SK-N-SH treated with all-trans-retinoic acid at 6 μM for 48 hours (cell line): Measurements from ENCODE around the gene BRPF1.

Experiments used
- ATAC-seq: fragments of 200-7000 bp; cut with Tn5 transposase; 3 replicates; pipeline ENCODE4 v1.9.1; 2020; ENCODE audit warnings: mild to moderate bottlenecking, moderate library complexity
- BACH2 ChIP-seq: fragments of 250-450 bp; sonication (Bioruptor Pico); IDR thresholded peaks from 2 replicates; pipeline ENCODE4 v1.9.0; 2021; ENCODE audit warnings: mild to moderate bottlenecking, borderline replicate concordance
- CREB5 ChIP-seq: fragments of 250-450 bp; sonication (Bioruptor Pico); IDR thresholded peaks from 2 replicates; pipeline ENCODE4 v1.5.1; 2020; ENCODE audit warnings: low read depth, mild to moderate bottlenecking, moderate library complexity
- CSDC2 ChIP-seq: fragments of 250-450 bp; sonication (Bioruptor Pico); IDR thresholded peaks from 2 replicates; pipeline ENCODE4 v1.5.0; 2020; ENCODE audit warnings: mild to moderate bottlenecking, moderate library complexity
- CSRNP3 ChIP-seq: fragments of 250-450 bp; sonication (Bioruptor Pico); IDR thresholded peaks from 2 replicates; pipeline ENCODE4 v1.5.1; 2021; ENCODE audit warnings: mild to moderate bottlenecking, moderate library complexity
- ESRRG ChIP-seq: fragments of 250-450 bp; sonication (Bioruptor Pico); IDR thresholded peaks from 2 replicates; pipeline ENCODE4 v1.6.1; 2021; ENCODE audit warnings: mild to moderate bottlenecking
- GLIS3 ChIP-seq: fragments of 250-450 bp; sonication (Bioruptor Pico); IDR thresholded peaks from 2 replicates; pipeline ENCODE4 v1.5.0; 2020; ENCODE audit warnings: mild to moderate bottlenecking, moderate library complexity
- OSR1 ChIP-seq: fragments of 250-450 bp; sonication (Bioruptor Pico); IDR thresholded peaks from 2 replicates; pipeline ENCODE4 v1.8.0; 2022; ENCODE audit warnings: moderate library complexity, mild to moderate bottlenecking, inconsistent platforms
- PATZ1 ChIP-seq: fragments of 250-450 bp; sonication (Bioruptor Pico); IDR thresholded peaks from 2 replicates; pipeline ENCODE4 v1.8.0; 2020; ENCODE audit warnings: mild to moderate bottlenecking, moderate library complexity, borderline replicate concordance
- PPARA ChIP-seq: fragments of 250-450 bp; sonication (Bioruptor Pico); IDR thresholded peaks from 2 replicates; pipeline ENCODE4 v1.5.0; 2020; ENCODE audit warnings: mild to moderate bottlenecking, borderline replicate concordance
- RARB ChIP-seq: fragments of 250-450 bp; sonication (Bioruptor Pico); IDR thresholded peaks from 2 replicates; pipeline ENCODE4 v1.8.0; 2021; ENCODE audit warnings: mild to moderate bottlenecking, moderate library complexity
- SNAI2 ChIP-seq: fragments of 250-450 bp; sonication (Bioruptor Pico); IDR thresholded peaks from 2 replicates; pipeline ENCODE4 v1.5.0; 2020; ENCODE audit warnings: mild to moderate bottlenecking, moderate library complexity
- TCF4 ChIP-seq: fragments of 250-450 bp; sonication (Bioruptor Pico); IDR thresholded peaks from 2 replicates; pipeline ENCODE4 v1.8.0; 2021; ENCODE audit warnings: mild to moderate bottlenecking, moderate library complexity, borderline replicate concordance
- TOX ChIP-seq: fragments of 250-450 bp; sonication (Bioruptor Pico); IDR thresholded peaks from 2 replicates; pipeline ENCODE4 v1.8.0; 2021; ENCODE audit warnings: mild to moderate bottlenecking, moderate library complexity, borderline replicate concordance
- ZC3H10 ChIP-seq: fragments of 250-450 bp; sonication (Bioruptor Pico); IDR thresholded peaks from 2 replicates; pipeline ENCODE4 v1.5.1; 2021; ENCODE audit warnings: mild to moderate bottlenecking, moderate library complexity
- ZFP3 ChIP-seq: fragments of 250-450 bp; sonication (Bioruptor Pico); IDR thresholded peaks from 2 replicates; pipeline ENCODE4 v1.5.0; 2020; ENCODE audit warnings: mild to moderate bottlenecking, moderate library complexity
- ZNF565 ChIP-seq: fragments of 450-650 bp; formaldehyde crosslinking; conservative IDR thresholded peaks from 2 replicates; pipeline ENCODE4 v1.5.0; 2020; ENCODE audit warnings: low read depth, mild to moderate bottlenecking, moderate library complexity
- ZNF70 ChIP-seq: fragments of 450-650 bp; formaldehyde crosslinking; IDR thresholded peaks from 2 replicates; pipeline ENCODE4 v1.5.0; 2020; ENCODE audit warnings: mild to moderate bottlenecking, moderate library complexity
- ZNF8 ChIP-seq: fragments of 450-650 bp; formaldehyde crosslinking; IDR thresholded peaks from 2 replicates; pipeline ENCODE4 v1.5.0; 2020; ENCODE audit warnings: mild to moderate bottlenecking, moderate library complexity
- TF ChIP-seq, protein P1 (sequence below): fragments of 250-450 bp; sonication (Bioruptor Pico); IDR thresholded peaks from 2 replicates; pipeline ENCODE4 v1.8.0; 2021; ENCODE audit warnings: low read depth, mild to moderate bottlenecking, moderate library complexity, borderline replicate concordance
- TF ChIP-seq, protein P2 (sequence below): fragments of 250-450 bp; sonication (Bioruptor Pico); IDR thresholded peaks from 2 replicates; pipeline ENCODE4 v1.5.0; 2020; ENCODE audit warnings: mild to moderate bottlenecking, moderate library complexity

Gene BRPF1

GRCh38 chr3:9687514-9687913 is 44.0 kb upstream of the BRPF1 start:
- TF ChIP-seq, protein P1, sequence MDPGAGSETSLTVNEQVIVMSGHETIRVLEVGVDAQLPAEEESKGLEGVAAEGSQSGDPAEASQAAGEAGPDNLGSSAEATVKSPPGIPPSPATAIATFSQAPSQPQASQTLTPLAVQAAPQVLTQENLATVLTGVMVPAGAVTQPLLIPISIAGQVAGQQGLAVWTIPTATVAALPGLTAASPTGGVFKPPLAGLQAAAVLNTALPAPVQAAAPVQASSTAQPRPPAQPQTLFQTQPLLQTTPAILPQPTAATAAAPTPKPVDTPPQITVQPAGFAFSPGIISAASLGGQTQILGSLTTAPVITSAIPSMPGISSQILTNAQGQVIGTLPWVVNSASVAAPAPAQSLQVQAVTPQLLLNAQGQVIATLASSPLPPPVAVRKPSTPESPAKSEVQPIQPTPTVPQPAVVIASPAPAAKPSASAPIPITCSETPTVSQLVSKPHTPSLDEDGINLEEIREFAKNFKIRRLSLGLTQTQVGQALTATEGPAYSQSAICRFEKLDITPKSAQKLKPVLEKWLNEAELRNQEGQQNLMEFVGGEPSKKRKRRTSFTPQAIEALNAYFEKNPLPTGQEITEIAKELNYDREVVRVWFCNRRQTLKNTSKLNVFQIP (CRISPR knock-in tag): no peak
- TF ChIP-seq ZNF565 (CRISPR knock-in tag) (no peak), ESRRG (CRISPR knock-in tag) (no peak), ZFP3 (CRISPR knock-in tag) (no peak), OSR1 (no peak), GLIS3 (CRISPR knock-in tag) (no peak), CSDC2 (CRISPR knock-in tag) (no peak), SNAI2 (CRISPR knock-in tag) (no peak), ZNF70 (no peak), TCF4 (CRISPR knock-in tag) (no peak), PATZ1 (CRISPR knock-in tag) (no peak), RARB (no peak), ZNF8 (CRISPR knock-in tag) (no peak), TOX (CRISPR knock-in tag) (no peak), BACH2 (CRISPR knock-in tag) (no peak), ZC3H10 (CRISPR knock-in tag) (no peak), CREB5 (CRISPR knock-in tag) (no peak)
- TF ChIP-seq, protein P2, sequence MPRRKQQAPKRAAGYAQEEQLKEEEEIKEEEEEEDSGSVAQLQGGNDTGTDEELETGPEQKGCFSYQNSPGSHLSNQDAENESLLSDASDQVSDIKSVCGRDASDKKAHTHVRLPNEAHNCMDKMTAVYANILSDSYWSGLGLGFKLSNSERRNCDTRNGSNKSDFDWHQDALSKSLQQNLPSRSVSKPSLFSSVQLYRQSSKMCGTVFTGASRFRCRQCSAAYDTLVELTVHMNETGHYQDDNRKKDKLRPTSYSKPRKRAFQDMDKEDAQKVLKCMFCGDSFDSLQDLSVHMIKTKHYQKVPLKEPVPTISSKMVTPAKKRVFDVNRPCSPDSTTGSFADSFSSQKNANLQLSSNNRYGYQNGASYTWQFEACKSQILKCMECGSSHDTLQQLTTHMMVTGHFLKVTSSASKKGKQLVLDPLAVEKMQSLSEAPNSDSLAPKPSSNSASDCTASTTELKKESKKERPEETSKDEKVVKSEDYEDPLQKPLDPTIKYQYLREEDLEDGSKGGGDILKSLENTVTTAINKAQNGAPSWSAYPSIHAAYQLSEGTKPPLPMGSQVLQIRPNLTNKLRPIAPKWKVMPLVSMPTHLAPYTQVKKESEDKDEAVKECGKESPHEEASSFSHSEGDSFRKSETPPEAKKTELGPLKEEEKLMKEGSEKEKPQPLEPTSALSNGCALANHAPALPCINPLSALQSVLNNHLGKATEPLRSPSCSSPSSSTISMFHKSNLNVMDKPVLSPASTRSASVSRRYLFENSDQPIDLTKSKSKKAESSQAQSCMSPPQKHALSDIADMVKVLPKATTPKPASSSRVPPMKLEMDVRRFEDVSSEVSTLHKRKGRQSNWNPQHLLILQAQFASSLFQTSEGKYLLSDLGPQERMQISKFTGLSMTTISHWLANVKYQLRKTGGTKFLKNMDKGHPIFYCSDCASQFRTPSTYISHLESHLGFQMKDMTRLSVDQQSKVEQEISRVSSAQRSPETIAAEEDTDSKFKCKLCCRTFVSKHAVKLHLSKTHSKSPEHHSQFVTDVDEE (CRISPR knock-in tag): no peak
- no peak for ATAC-seq

GRCh38 chr3:9688961-9689360 is 42.6 kb upstream of the BRPF1 start:
- no peak for ATAC-seq
- TF ChIP-seq CSRNP3 (CRISPR knock-in tag) (no peak), PATZ1 (CRISPR knock-in tag) (no peak), ZNF8 (CRISPR knock-in tag) (no peak), PPARA (CRISPR knock-in tag) (no peak), BACH2 (CRISPR knock-in tag) (no peak), ZNF70 (no peak), SNAI2 (CRISPR knock-in tag) (no peak), TCF4 (CRISPR knock-in tag) (no peak), ZC3H10 (CRISPR knock-in tag) (no peak), ESRRG (CRISPR knock-in tag) (no peak), ZFP3 (CRISPR knock-in tag) (no peak)
- TF ChIP-seq, protein P2 (CRISPR knock-in tag): no peak
- TF ChIP-seq, protein P1 (CRISPR knock-in tag): no peak
- TF ChIP-seq, all 23 proteins: peak for 0
